ENCODE data around the gene PTPN4. TPM values are rescaled to one million over a fixed set of nuclear protein-coding genes. Genes with fewer than 3 reads are reported as not detected.

PTPN4 gene
- total RNA-seq, 1 experiment from 2014 or later = 80.5 TPM

DNA sequence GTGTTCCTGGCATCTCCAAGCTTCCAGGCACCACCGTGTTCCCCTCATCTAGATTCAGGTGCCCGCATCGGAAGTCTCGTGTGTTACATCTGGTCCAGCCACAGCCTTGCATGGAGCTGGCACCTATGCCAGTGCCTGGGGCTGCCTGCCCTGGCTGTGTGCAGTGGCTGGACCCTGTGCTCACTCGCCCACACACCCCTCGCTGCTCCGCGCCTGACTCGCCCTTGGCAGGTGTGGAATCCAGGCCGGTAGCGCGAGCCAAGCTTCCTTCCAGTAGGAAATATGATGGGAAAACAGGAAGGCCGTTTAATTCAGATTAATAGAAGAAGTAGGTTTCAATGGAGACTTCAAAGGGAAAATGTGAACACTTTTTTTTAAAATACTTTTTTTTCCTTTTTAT lies 78.0 kb downstream of the PTPN4 start:
- no peaks in the 10 kb centered on the region; the same call in 1 of the 2 replicates for H3K79me2 ChIP-seq (ENCODE audit: insufficient read depth, low read length)
- H3K27ac Mint-ChIP-seq = peak overlapping the region; percentile 23 to 71 (median 30); a peak in 5 of 7 replicates

More for the DNA sequence above, 78.0 kb downstream of the PTPN4 start:
- Histone ChIP-seq H4K8ac (replicated peaks; ENCODE audit: insufficient read length, low read depth, low read length) (no peak overlapping the region), H3K4me1 (ENCODE audit: insufficient read depth, low read length) (no peaks in the 10 kb centered on the region; the same call in 1 of the 2 replicates), H2AFZ (ENCODE audit: low read length) (no peak overlapping the region), H3K23me2 (ENCODE audit: insufficient read length, low read depth, low read length, poor library complexity, severe bottlenecking) (no peaks in the 10 kb centered on the region), H3K23ac (ENCODE audit: insufficient read length, low read depth, low read length) (no peak overlapping the region), H2BK5ac (ENCODE audit: insufficient read length, low read length) (no peak overlapping the region), H2BK120ac (ENCODE audit: low read depth, low read length, poor library complexity, severe bottlenecking) (no peak overlapping the region), H2BK20ac (ENCODE audit: low read depth, low read length, poor library complexity, severe bottlenecking) (no peak overlapping the region), H4K5ac (ENCODE audit: insufficient read length, low read depth, low read length) (no peak overlapping the region), H3K9me3 (ENCODE audit: control insufficient read depth, low read depth, low read length) (no peaks in the 10 kb centered on the region), H3K56ac (ENCODE audit: insufficient read length, low read depth, low read length) (no peak overlapping the region), H2AK5ac (ENCODE audit: insufficient read length, low read length) (no peak overlapping the region), H2BK15ac (ENCODE audit: low read depth, low read length) (no peak overlapping the region), H3K14ac (ENCODE audit: insufficient read depth, low read length) (no peak overlapping the region), H2BK12ac (ENCODE audit: insufficient read length, low read depth, low read length) (no peak overlapping the region), H3K18ac (ENCODE audit: insufficient read length, low read depth, low read length) (no peak overlapping the region), H3T11ph (ENCODE audit: low read length) (no peak overlapping the region), H3K4ac (ENCODE audit: low read depth, low read length) (no peak overlapping the region), H4K91ac (ENCODE audit: insufficient read length, low read depth, low read length) (no peak overlapping the region), H4K20me1 (ENCODE audit: control insufficient read depth, insufficient read depth, insufficient read length) (no peaks in the 10 kb centered on the region), H3K27me3 (ENCODE audit: insufficient read depth, low read length) (no peaks in the 10 kb centered on the region), H3K79me1 (ENCODE audit: insufficient read depth, low read depth, low read length, poor library complexity, severe bottlenecking) (no peaks in the 10 kb centered on the region), H3K27ac (ENCODE audit: insufficient read length, low read depth, low read length) (no peak overlapping the region), H3K9ac (ENCODE audit: extremely low read depth, insufficient read length, low read length) (no peak overlapping the region), H3K4me2 (ENCODE audit: insufficient read depth, insufficient read length, low read length) (no peak overlapping the region)
- Mint-ChIP-seq H3K4me3 (no peak overlapping the region), H3K36me3 (ENCODE audit: insufficient read depth in 1 of 3, low read depth in 3 of 3) (peaks cover 16 to 32% (median 19%) of the 10 kb centered on the region in 3 experiments), H3K9me3 (peaks cover 6 to 16% of the 10 kb centered on the region in 2 experiments; a peak in 4 of 5 replicates), H3K27me3 (ENCODE audit: low read depth) (no peaks in the 10 kb centered on the region), H3K4me1 (peaks cover 19% of the 10 kb centered on the region in 2 experiments)
- TF ChIP-seq, protein P1, sequence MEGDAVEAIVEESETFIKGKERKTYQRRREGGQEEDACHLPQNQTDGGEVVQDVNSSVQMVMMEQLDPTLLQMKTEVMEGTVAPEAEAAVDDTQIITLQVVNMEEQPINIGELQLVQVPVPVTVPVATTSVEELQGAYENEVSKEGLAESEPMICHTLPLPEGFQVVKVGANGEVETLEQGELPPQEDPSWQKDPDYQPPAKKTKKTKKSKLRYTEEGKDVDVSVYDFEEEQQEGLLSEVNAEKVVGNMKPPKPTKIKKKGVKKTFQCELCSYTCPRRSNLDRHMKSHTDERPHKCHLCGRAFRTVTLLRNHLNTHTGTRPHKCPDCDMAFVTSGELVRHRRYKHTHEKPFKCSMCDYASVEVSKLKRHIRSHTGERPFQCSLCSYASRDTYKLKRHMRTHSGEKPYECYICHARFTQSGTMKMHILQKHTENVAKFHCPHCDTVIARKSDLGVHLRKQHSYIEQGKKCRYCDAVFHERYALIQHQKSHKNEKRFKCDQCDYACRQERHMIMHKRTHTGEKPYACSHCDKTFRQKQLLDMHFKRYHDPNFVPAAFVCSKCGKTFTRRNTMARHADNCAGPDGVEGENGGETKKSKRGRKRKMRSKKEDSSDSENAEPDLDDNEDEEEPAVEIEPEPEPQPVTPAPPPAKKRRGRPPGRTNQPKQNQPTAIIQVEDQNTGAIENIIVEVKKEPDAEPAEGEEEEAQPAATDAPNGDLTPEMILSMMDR (conservative IDR thresholded peaks at IDR 0.05) = no peak
- no peak for DNase-seq
- WGBS (ENCODE audit: extremely low coverage, insufficient read length, low lambda C conversion rate) = no CpG with 5 or more reads among the region's 13 CpGs
